ENCODE results near the gene COL23A1.
"Not testable (repeated sequence)": the region's sequence is repeated elsewhere in the genome, so short reads cannot be mapped to it uniquely, and the experiment has no call there.

COL23A1 gene

DNA sequence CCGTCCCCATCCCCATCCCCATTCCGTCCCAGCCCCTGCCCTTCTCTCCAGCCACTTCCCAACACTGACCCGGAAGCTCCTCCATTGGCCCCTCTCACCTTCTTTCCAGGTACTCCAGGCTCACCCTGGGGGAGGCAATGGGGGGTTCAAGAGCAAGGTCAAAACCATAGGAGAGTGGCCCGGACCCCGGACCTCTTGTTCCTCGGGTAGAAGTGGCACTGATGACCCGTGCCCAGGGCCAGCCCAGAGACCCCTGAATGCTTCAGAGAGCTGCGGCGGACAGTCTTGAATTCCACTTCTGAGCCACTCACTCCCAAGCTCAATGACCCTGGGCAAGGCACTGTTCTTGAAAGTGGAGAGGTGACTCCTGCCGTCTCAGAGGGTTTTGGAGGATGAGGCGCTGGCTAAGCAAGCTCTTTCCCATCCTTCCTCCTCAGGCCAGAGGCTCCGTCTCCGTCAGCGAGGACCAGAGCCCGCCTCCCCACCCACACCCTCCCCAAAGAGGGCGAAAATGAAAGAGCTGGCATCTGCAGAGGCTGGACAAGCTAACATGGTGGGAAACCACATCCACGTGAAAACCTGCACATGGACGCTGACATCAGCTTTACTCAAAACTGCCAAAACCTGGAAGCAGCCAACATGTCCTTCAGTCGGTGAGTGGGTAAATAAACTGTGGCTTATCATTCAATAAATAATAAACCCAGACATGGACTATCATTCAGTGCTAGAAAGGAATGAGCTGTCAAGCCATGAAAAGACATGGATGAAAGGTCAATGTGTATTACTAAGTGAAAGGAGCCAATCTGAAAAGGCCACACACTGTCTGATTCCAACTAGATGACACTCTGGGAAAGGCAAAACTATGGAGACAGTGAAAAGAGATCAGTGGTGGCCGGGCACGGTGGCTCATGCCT is 330.3 kb downstream of the COL23A1 start:
- DNase-seq (ENCODE audit: low read depth): no peak

DNA sequence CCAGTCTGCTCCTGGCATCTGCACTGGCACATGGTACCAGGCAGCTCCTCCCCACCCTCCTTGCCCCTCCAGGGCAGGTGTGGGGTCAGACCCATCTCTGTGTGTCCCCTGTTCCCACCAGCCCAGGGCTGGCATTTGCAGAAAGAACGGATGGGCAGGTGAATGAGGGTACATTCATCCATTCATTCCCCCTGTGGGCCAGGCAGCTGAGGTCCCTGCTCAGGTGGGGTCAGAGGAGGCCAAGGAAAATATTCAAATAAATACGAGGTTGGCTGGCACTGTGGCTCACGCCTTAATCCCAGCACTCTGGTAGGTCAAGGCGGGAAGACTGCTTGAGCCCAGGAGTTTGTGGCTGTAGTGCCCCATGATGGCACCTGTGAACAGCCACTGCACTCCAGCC is 332.5 kb downstream of the COL23A1 start:
- DNase-seq (ENCODE audit: low read depth): no peak

DNA sequence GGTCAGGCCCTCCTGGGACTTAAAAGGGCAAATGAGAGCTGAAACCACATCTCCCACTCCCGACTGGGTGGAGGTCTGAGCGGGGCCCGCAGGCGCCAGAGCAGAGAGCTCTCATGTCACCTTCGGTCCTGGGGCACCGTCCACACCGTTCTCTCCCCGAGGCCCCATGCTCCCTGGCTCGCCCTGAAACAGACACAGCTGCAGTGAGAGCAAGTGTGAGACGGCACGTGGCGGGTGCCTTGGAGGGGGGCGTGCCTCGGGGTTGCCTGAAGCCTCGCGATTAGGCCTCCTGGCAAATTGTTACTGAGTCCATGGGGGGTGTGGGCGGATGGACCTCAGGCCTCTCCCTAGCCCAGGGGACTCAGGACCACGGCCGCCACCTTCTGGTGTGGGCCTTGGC is 333.4 kb downstream of the COL23A1 start:
- no peak for DNase-seq (ENCODE audit: low read depth)

DNA sequence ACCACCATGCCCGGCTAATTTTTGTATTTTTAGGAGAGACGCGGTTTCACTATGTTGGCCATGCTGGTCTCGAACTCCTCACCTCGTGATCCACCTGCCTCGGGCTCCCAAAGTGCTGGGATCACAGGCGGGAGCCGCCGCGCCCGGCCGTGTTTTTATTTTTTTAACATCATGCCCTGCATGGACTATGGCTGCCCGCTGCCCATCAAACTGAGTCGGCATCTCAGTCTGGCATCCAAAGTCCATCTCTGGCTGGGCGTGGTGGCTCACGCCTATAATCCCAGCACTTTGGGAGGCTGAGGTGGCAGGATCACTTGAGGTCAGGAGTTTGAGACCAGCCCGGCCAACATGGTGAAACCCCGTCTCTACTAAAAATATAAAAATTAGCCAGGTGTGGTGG is 336.6 kb downstream of the COL23A1 start:
- DNase-seq (ENCODE audit: low read depth): not testable (repeated sequence)

DNA sequence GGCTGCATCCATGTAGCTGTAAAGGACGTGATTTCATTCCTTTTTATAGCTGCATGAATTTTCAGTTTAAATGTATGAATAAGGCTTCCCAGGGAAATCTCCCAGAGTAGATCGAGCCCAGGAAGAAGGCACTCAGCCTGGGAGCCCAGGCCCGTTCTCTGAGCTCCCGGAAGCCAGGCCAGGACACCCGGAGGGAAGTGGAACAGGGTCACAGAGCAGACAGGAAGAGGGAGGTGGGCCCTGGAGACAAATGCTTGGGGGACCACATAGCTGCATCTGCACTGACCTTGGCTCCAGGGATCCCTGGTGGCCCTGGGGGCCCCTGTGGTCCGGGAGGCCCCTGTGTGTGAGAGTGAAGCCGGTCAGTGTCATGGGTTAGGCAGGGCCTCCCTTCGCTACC is 337.9 kb downstream of the COL23A1 start:
- no peak for DNase-seq (ENCODE audit: low read depth)

DNA sequence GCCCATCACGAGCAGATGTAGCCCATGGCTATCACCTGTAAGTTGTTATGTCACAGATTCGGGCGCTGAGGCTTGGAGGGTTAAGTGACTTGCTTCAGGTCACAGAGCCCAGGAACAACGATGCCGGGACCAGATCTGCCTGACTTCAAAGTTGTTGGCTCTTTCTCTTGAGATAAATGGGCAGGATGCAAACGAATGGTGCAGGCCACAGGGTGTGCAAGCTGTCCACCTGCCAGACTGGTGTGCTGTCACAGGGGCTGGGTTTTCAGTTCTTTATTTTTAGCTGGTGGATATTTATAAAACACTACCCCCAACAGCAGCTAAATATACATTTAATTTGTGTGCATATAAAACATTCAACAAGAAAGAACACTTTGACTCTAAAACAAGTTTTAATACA is 339.9 kb downstream of the COL23A1 start:
- DNase-seq (ENCODE audit: low read depth): no peak

DNA sequence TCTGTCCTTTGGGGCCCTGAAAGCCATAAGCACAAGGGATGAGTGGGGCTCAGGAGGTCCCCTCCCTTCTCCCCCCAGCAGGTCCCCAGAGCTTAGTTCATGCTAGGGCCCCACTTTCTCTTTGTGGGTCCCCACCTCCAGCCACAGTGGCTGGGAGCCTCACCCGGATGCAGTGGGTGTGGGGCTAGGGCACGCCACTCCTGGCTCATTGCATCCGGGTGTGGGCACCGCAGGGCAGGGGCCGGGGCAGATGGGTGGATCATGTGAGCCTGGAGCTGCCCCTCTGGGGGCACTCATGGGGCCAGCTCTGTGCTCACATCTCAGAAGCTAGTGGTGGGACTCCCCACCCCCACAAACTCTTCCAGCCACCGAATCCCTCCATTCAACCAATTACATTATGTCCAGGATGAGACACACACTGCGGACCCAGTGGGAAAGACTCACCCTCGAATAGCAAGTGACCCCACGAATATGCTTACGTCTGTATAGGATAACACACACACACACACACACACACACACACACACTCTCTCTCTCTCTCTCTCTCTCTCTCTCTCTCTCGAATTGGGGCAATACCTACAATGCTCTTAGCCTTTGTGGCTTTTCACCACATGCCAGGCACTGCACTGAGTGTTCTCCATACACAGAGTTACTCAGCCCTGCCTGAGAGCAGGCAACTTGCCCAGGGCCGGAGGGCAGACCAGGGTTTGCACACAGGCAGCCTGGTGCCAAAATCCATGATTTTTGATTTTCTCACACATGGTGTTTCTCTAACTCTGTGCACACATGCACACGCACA is 340.8 kb downstream of the COL23A1 start:
- no peak for DNase-seq (ENCODE audit: low read depth)

DNA sequence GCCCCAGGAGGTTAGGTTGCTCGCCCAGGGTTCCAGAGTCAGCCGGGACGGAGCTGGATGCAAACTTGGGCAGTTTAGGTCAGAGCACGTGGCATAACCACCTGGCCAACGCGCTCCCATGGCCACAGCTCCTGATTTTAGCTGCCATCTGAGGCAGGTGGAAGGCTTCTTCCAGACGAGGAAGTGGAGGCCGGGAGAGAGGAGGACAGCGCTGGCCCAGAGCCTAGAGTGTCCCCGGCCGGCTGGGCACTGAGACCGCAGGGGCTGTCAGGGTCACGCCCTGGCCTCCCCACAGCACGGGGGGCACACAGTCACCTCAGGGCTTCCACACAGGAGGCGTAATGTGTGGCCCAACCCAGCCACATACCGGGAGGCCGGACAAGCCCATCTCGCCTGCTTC is 341.4 kb downstream of the COL23A1 start:
- no peak for DNase-seq (ENCODE audit: low read depth)

DNA sequence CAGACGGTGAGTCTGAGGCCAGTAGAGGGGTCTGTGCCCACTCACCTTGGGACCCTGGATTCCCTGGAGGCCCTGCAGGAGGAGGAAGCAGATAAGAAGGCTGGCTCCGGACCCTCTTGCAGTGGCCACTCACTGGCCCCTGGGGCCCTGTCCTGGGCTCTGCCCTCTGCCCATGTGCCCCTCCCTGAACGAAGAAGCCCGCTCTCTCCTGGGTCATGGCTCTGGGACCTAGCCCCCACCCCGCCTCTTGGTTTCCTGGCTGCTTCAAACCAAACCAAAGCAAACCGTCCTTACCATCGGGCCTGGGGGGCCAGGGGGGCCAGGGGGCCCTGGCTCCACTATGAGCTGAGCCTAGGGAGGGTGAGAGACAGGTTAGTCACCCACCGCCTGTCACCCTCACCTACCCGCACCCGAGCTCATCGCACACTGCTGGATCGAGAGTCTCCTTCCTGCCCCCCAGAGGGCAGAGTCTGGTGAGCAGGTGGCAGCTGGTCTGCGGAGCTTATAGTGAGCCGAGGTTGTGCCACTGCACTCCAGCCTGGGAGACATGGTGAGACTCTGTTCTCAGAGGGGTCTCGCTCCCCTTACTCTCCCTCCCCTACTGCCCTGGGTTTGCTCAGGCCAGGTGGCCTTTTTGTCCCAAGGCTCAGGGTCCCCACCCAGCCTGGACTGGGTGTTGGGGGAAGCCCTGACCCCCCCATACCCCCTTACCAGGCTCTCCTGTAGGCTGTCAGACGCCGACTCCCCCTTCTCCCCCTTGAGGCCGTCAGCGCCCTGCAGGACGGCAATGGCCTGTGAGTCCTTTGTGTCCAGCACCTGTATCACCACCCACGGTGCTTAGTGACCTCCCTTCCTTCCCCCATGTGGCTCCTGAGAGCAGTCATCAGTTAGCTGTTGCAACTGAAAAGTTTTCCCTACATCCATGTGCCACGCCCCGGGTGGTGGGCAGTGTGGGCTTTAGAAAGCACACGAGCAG is 342.4 kb downstream of the COL23A1 start:
- DNase-seq (ENCODE audit: low read depth): no peak

DNA sequence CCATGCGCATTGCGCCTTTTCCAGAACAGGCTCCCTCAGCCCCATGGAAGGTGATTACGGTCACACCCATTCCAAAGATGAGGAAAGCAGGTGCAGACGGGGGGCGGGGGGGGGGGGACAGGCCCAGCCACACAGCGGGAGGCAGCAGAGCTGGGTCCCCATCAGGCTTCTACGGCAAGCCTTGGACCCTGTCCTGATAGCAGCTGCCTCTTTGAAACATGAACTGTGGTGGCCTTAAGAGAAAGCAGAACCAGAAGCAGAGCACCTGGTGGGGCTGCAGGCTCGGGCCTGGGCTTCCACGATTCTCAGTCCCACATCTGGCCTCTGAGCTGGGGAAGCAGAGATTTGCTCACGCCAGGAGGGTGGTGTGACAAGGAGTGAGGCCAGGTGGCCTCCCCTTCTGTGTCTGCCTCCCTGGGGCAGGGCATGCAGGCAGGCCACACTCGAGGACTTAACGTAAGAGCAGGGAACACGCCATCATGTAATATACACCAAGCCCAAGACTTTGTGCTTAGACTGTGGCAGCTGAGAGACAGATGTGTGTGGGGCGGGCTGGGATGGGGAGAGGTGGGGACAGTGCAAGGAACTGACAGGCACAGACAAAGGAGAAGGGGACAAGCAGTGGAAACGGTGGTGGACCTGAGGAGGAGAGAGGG is 343.4 kb downstream of the COL23A1 start:
- DNase-seq (ENCODE audit: low read depth): no peak

DNA sequence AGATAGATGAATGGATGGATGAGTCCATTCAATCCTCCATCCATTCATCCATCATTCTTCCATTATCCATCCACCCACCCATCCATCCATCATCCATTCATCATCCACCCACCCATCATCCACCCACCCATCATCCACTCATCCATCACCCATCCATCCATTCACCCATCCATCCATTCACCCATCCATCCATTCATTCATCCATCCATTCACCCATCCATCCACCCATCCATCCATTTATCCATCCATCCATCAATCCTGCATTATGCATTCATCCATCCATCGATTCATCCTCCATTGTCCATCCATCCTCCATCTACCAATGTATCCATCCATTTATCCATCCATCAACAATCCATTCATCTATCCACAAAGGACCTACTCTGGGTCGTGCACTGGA is 344.8 kb downstream of the COL23A1 start:
- no peak for DNase-seq (ENCODE audit: low read depth)

DNA sequence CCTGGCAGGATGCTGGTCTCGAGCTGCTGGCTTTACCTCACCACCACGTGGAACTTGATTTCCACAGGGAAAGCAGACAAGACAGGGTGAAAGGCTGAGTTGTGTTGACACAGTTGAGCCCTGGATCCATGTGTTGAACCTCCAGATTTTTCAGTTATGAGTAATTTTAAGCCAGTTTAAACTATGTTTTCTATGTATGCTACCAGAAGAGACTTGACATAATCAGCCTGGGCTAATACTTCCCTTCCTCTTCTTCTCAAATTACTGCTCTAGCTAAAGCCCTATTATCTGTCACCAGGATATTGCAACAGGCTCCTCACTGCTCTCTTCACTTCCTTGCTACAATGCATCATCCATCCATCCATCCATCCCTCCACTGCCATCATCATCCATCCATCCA is 345.6 kb downstream of the COL23A1 start:
- no peak for DNase-seq (ENCODE audit: low read depth)

DNA sequence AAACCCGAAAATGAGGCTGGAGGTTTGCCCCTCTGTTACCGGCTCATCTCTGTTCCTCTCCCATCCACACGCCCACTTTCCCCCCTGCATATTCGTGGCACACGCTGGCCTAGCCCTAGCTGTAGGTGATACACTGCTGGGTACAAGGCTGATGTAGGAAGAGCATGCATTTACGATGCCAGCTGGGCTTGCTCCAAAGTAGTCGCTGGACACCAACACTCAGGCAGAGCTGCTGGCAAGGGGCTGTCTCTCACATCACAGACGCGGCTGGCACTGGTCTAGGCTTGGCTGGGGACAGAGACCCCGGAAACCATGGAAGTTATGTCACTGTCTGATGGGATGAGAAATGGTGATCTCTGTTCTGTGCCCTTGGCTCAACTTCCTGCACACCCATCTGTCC is 347.8 kb downstream of the COL23A1 start:
- no peak for DNase-seq (ENCODE audit: low read depth)

DNA sequence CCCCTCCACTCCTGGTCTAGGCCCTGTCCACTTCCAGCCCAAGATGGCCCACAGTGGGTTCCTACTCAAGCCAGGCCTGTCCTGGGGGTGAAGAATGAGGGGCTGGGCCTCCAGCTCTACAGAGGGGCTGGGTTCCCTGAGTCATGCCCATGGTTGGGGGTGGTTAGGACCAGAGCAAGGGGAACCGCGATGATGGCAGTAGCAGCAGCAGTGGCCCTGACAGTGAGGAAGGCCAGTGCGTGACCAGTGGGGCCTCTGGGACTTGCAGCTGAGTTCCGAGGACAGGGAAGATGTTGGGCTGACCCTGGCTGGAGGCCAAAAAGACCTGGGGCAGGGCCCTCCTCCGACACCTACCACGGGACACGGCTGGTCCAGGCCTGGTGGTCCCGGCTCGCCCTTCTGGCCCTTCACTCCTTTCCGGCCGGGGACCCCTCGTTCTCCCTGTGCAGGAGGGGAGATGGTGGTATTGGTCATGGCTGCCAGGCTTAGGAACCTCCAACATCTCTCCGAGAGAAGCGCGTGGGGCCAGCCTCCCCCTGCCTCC is 348.4 kb downstream of the COL23A1 start:
- DNase-seq (ENCODE audit: low read depth): no peak

DNA sequence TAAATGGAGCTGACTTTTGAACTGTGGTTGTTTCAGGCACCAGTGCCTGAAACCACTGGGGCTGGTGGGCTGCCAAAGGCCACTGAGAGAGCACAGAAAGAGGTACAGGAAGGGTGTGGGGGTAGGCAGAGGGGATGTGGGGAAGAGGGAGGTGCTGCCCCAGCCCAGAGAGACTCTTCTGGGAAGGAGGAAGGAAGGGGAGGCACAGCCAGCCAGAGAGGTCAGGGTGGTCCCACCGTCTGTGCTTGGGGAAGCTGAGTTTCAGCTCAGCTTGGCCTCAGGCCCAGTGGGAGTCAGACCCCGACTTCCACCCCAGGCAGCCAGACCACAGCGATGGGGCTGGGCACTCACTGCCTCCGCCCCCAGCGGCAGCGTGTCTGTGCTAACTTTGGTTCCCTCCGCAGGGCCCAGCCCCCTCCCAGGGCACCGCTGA is 348.9 kb downstream of the COL23A1 start:
- no peak for DNase-seq (ENCODE audit: low read depth)

DNA sequence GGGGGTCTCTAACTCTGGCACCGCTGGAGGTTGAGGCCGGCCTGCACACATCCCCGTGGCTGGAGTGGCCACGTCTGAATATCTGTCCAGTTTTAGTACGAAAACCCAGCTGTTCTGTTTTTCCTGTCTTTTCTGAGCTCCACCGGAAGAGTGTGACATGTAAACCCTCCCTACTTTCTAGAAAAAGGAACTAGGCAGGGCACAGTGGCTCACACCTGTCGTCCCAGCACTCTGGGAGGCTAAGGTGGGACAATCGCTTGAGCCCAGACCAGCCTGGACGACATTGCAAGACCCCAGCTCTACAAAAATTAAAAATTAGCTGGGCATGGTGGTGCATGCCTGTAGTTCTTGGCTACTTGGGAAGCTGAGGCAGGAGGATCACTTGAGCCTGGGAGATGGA is 349.4 kb downstream of the COL23A1 start:
- DNase-seq (ENCODE audit: low read depth): no peak

DNA sequence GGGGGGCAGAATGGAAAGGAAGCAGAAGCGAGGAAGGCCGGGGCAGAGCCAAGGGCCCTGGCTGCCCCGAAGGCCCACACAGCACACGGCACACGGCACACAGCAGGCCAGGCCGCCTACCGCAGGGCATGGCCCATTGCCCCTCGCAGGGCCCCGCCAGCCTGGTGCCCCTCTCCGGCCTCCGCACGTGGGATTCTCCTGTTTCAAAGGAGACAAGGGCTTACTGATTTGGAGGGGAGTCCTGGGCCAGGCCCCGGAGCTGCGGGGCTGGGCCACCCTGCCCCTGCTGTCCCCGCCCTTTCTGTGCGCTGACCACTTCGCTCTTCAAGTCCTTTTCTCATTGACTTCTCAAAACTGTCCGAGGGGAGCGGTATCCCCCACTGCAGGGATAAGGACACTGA is 349.9 kb downstream of the COL23A1 start:
- no peak for DNase-seq (ENCODE audit: low read depth)

DNA sequence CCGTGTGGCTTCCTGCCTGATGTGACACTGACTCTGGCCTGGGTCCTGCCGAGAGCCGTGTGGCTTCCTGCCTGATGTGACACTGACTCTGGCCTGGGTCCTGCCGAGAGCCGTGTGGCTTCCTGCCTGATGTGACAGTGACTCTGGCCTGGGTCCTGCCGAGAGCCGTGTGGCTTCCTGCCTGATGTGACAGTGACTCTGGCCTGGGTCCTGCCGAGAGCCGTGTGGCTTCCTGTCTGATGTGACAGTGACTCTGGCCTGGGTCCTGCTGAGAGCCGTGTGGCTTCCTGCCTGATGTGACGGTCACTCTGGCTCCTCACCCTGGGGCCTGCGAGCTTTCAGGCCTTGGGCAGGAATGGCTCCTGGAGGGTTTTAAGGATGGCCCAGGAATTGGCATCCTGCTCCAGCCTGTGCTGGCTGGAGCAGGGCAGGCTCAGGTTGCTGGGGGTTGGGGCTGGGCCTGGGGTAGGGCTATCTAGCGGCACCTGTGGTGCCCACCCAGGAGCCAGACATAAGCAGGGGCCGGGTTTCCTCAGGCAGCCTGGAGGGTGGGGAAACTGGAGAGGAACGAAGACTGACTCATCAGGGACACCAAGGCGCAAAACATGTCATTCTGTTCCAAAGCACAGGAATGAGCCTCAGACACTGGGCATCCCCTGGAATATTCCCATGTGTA is 350.4 kb downstream of the COL23A1 start:
- DNase-seq (ENCODE audit: low read depth): not testable (repeated sequence)

DNA sequence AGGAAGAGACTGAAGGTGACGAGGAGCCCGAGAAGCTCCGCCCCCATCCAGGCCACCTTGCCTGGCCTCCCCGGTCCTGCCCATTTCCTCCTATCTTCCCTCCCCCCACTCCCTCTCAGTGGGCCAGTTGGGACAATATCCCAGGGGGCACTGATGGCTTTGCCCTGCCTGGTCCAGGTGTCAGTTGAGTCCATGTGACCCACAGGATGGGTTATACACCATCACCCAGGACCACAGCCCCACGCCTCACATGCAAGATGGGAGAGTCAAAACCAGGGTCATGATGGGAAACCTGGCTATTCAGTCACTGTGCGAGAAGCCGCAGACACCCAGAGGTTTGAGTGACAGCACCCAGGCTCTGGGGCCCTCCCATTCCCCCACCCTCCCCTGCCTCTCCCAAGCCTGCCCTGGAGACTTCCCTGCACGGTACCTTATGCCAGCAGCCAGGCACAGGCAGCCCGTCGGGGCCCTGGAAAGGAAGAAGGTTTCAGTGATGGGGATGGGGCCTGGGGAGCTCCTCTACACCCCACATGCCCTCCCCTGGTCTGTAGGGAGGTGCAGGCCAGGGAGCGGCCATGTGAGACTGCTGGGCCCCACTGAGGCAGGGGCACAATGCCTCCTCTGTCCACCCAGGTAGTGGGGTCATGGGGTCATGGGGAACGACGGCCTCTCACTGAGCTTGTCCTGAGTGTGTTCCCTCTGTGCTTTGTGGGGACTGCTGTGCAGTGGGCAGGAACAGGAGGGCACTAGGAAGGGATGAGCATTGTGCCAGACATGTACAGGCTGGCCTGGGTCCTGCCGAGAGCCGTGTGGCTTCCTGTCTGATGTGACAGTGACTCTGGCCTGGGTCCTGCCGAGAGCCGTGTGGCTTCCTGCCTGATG is 351.2 kb downstream of the COL23A1 start:
- DNase-seq (ENCODE audit: low read depth): no peak

DNA sequence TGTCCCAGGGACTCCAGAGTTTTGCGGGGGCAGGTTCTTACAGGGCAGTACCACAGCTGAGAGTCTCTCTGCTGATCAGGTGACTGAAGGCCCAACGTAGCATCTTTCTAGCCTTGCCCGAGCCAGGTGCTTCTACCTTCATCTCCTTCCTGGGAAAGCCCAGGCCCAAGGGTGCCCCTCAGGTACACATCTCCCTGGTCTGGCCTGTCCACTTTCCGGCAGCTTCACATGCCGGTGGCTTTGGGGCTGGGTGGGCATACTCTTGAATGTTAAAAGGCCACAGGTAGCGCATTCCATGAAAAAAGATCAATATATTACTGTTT is 351.9 kb downstream of the COL23A1 start:
- no peak for DNase-seq (ENCODE audit: low read depth)
